ENCODE results near the gene ZBTB16.

Gene ZBTB16

GRCh38 chr11:114247070-114247789 is 187.7 kb downstream of the ZBTB16 start:
- no peaks in the 10 kb centered on the region for H3K9me3 ChIP-seq (ENCODE audit: insufficient read depth, low read length, severe bottlenecking)
- TF ChIP-seq EZH2 (IDR thresholded peaks at IDR 0.05; ENCODE audit: borderline replicate concordance, low read depth, low read length, severe bottlenecking) (no peak), CTCF (IDR thresholded peaks at IDR 0.05; ENCODE audit: borderline replicate concordance, extremely low read depth, low read length, poor library complexity, severe bottlenecking) (no peak)
- no peak overlapping the region for H3K27ac ChIP-seq (ENCODE audit: low read length)
- DNase-seq (no peak), ATAC-seq (ENCODE audit: insufficient read depth, low read depth) (no peak)
- no peaks in the 10 kb centered on the region for H3K36me3 ChIP-seq (ENCODE audit: insufficient read depth, low read length)
- H3K79me2 ChIP-seq (ENCODE audit: insufficient read depth, low read length): no peaks in the 10 kb centered on the region
- no peak overlapping the region for H2AFZ ChIP-seq (ENCODE audit: low read depth, low read length)
- no peaks in the 10 kb centered on the region for H3K27me3 ChIP-seq (ENCODE audit: insufficient read depth, low read length, poor library complexity)
- no peaks in the 10 kb centered on the region for H4K20me1 ChIP-seq (ENCODE audit: insufficient read depth, low read length)
- no peak overlapping the region for H3K4me3 ChIP-seq (ENCODE audit: low read depth in 1 of 2, low read length in 2 of 2)
- H3K9ac ChIP-seq (ENCODE audit: low read depth, low read length): no peak overlapping the region
- no peak overlapping the region for H3K4me2 ChIP-seq (ENCODE audit: insufficient read depth, low read length)
- H3K4me1 ChIP-seq (ENCODE audit: insufficient read depth, low read length): no peaks in the 10 kb centered on the region

GRCh38 chr11:114250180-114250579 is 190.7 kb downstream of the ZBTB16 start:
- DNase-seq (no peak), ATAC-seq (ENCODE audit: insufficient read depth, low read depth) (no peak)
- TF ChIP-seq EZH2 (IDR thresholded peaks at IDR 0.05; ENCODE audit: borderline replicate concordance, low read depth, low read length, severe bottlenecking) (no peak), CTCF (IDR thresholded peaks at IDR 0.05; ENCODE audit: borderline replicate concordance, extremely low read depth, low read length, poor library complexity, severe bottlenecking) (no peak)
- H4K20me1 ChIP-seq (ENCODE audit: insufficient read depth, low read length): no peaks in the 10 kb centered on the region
- no peak overlapping the region for H3K27ac ChIP-seq (ENCODE audit: low read length)
- no peak overlapping the region for H3K4me2 ChIP-seq (ENCODE audit: insufficient read depth, low read length)
- no peaks in the 10 kb centered on the region for H3K4me1 ChIP-seq (ENCODE audit: insufficient read depth, low read length)
- H3K79me2 ChIP-seq (ENCODE audit: insufficient read depth, low read length): no peaks in the 10 kb centered on the region
- no peaks in the 10 kb centered on the region for H3K27me3 ChIP-seq (ENCODE audit: insufficient read depth, low read length, poor library complexity)
- H3K4me3 ChIP-seq (ENCODE audit: low read depth in 1 of 2, low read length in 2 of 2): no peak overlapping the region
- H2AFZ ChIP-seq (ENCODE audit: low read depth, low read length): no peak overlapping the region
- no peaks in the 10 kb centered on the region for H3K9me3 ChIP-seq (ENCODE audit: insufficient read depth, low read length, severe bottlenecking)
- H3K9ac ChIP-seq (ENCODE audit: low read depth, low read length): no peak overlapping the region
- no peaks in the 10 kb centered on the region for H3K36me3 ChIP-seq (ENCODE audit: insufficient read depth, low read length)

- DNase-seq (no peak), ATAC-seq (ENCODE audit: insufficient read depth, low read depth) (no peak)
- H3K36me3 ChIP-seq (ENCODE audit: insufficient read depth, low read length): no peaks in the 10 kb centered on the region
- H3K27me3 ChIP-seq (ENCODE audit: insufficient read depth, low read length, poor library complexity): no peaks in the 10 kb centered on the region
- H3K9me3 ChIP-seq (ENCODE audit: insufficient read depth, low read length, severe bottlenecking): no peaks in the 10 kb centered on the region
- H4K20me1 ChIP-seq (ENCODE audit: insufficient read depth, low read length): no peaks in the 10 kb centered on the region
- no peak overlapping the region for H3K4me2 ChIP-seq (ENCODE audit: insufficient read depth, low read length)
- H2AFZ ChIP-seq (ENCODE audit: low read depth, low read length): no peak overlapping the region
- no peak overlapping the region for H3K27ac ChIP-seq (ENCODE audit: low read length)
- H3K4me1 ChIP-seq (ENCODE audit: insufficient read depth, low read length): no peaks in the 10 kb centered on the region
- no peak for TF ChIP-seq EZH2 (IDR thresholded peaks at IDR 0.05; ENCODE audit: borderline replicate concordance, low read depth, low read length, severe bottlenecking)
- TF ChIP-seq CTCF (IDR thresholded peaks at IDR 0.05; ENCODE audit: borderline replicate concordance, extremely low read depth, low read length, poor library complexity, severe bottlenecking): no peak
- no peak overlapping the region for H3K9ac ChIP-seq (ENCODE audit: low read depth, low read length)
- no peak overlapping the region for H3K4me3 ChIP-seq (ENCODE audit: low read depth in 1 of 2, low read length in 2 of 2)
- H3K79me2 ChIP-seq (ENCODE audit: insufficient read depth, low read length): no peaks in the 10 kb centered on the region
Measured at GRCh38 chr11:114250993-114251814, 191.7 kb downstream of the ZBTB16 start.

Data from DND-41 (cell line).